ENCODE data around the gene KIAA0513.
"Not testable (repeated sequence)": the region's sequence is repeated elsewhere in the genome, so short reads cannot be mapped to it uniquely, and the experiment has no call there.

The KIAA0513 gene

GRCh38 chr16:85031451-85031850, 3.9 kb downstream of the KIAA0513 start:
- DNase-seq, result no peak

- not testable (repeated sequence) for DNase-seq
Observed at GRCh38 chr16:85032187-85032586, 4.6 kb downstream of the KIAA0513 start.

- DNase-seq, result no peak
Observed at GRCh38 chr16:85033171-85033570, 5.6 kb downstream of the KIAA0513 start.

GRCh38 chr16:85034591-85035433, 7.2 kb downstream of the KIAA0513 start:
- no peak for DNase-seq

GRCh38 chr16:85036236-85037049, 8.8 kb downstream of the KIAA0513 start:
- DNase-seq, result no peak

GRCh38 chr16:85037050-85037410, 9.4 kb downstream of the KIAA0513 start:
- DNase-seq, result no peak

GRCh38 chr16:85037721-85038120, 10.1 kb downstream of the KIAA0513 start:
- no peak for DNase-seq

- DNase-seq, result no peak
Observed at GRCh38 chr16:85040685-85041084, 13.1 kb downstream of the KIAA0513 start.

GRCh38 chr16:85041219-85042166, 13.9 kb downstream of the KIAA0513 start:
- no peak for DNase-seq

- DNase-seq, result no peak
Observed at GRCh38 chr16:85042167-85042526, 14.6 kb downstream of the KIAA0513 start.

- no peak for DNase-seq
Observed at GRCh38 chr16:85042606-85043005, 15.0 kb downstream of the KIAA0513 start.

- DNase-seq, result no peak
Observed at GRCh38 chr16:85045077-85045476, 17.5 kb downstream of the KIAA0513 start.

- no peak for DNase-seq
Observed at GRCh38 chr16:85045641-85046471, 18.3 kb downstream of the KIAA0513 start.

- DNase-seq, result no peak
Observed at GRCh38 chr16:85046472-85046916, 18.9 kb downstream of the KIAA0513 start.

GRCh38 chr16:85046931-85047866, 19.6 kb downstream of the KIAA0513 start:
- no peak for DNase-seq

- no peak for DNase-seq
Observed at GRCh38 chr16:85047867-85048455, 20.4 kb downstream of the KIAA0513 start.

- no peak for DNase-seq
Observed at GRCh38 chr16:85048921-85049562, 21.4 kb downstream of the KIAA0513 start.

GRCh38 chr16:85049706-85050305, 22.2 kb downstream of the KIAA0513 start:
- no peak for DNase-seq

- DNase-seq, result no peak
Observed at GRCh38 chr16:85051067-85051581, 23.5 kb downstream of the KIAA0513 start.

Measured in NCI-H2081 treated with DMSO at 0.1 percent for 48 hours (cell line).